Activated B cell treated with CpG ODN at 0.5 μM for 24 hours (primary cell): ENCODE data around the gene RAPGEF4. TPM values are rescaled to one million over a fixed set of nuclear protein-coding genes. Genes with fewer than 3 reads are reported as not detected.

Experiments used
- ATAC-seq: fragments of 200-7000 bp; cut with Tn5 transposase; one replicate; pipeline ENCODE4 v1.10.0; 2021; ENCODE audit warnings: low read depth, mild to moderate bottlenecking, moderate library complexity
- CTCF ChIA-PET: fragments of 350-600 bp; sonication (Branson Sonifier 250); formaldehyde crosslinking; loops from one replicate; lab custom pipeline; 2021; ENCODE audit warnings: antibody characterized with exemption; lab: Charles Lee
- POLR2A ChIA-PET: fragments of 350-600 bp; sonication (Branson Sonifier 250); formaldehyde crosslinking; loops from one replicate; lab custom pipeline; 2021; ENCODE audit warnings: antibody characterized with exemption; lab: Charles Lee
- DNase-seq: peaks from one replicate; pipeline ENCODE4 v3.0.0; 2022
- H3K27ac Mint-ChIP-seq: one replicate; pipeline ENCODE4 v1.8.0; 2020; ENCODE audit warnings: mixed read lengths
- H3K27me3 Mint-ChIP-seq: one replicate; pipeline ENCODE4 v1.8.0; 2021; ENCODE audit warnings: mixed read lengths
- H3K36me3 Mint-ChIP-seq: one replicate; pipeline ENCODE4 v1.8.0; 2021; ENCODE audit warnings: low read depth, mixed read lengths
- H3K4me1 Mint-ChIP-seq: one replicate; pipeline ENCODE4 v1.8.0; 2021; ENCODE audit warnings: mixed read lengths
- H3K4me3 Mint-ChIP-seq: one replicate; pipeline ENCODE4 v1.8.0; 2020; ENCODE audit warnings: mild to moderate bottlenecking, mixed read lengths
- H3K9me3 Mint-ChIP-seq: one replicate; pipeline ENCODE4 v1.8.0; 2020; ENCODE audit warnings: mixed read lengths
- intact Hi-C: fragments of 100-400 bp; cut with micrococcal nuclease; formaldehyde crosslinking; loops from one replicate; pipeline ENCODE4 v1.15.1; 2024
- total RNA-seq: library from RNA; stranded (reverse); gene quantifications from 2 replicates; pipeline ENCODE4 v1.2.3, GENCODE V29; 2022
- TF ChIP-seq, protein P1 (sequence below): fragments of 200-600 bp; IDR thresholded peaks from one replicate; pipeline ENCODE4 v1.8.0; 2022; ENCODE audit warnings: antibody characterized with exemption, mild to moderate bottlenecking

The RAPGEF4 gene
- total RNA-seq, 1 donor from 2014 or later, result not detected

DNA sequence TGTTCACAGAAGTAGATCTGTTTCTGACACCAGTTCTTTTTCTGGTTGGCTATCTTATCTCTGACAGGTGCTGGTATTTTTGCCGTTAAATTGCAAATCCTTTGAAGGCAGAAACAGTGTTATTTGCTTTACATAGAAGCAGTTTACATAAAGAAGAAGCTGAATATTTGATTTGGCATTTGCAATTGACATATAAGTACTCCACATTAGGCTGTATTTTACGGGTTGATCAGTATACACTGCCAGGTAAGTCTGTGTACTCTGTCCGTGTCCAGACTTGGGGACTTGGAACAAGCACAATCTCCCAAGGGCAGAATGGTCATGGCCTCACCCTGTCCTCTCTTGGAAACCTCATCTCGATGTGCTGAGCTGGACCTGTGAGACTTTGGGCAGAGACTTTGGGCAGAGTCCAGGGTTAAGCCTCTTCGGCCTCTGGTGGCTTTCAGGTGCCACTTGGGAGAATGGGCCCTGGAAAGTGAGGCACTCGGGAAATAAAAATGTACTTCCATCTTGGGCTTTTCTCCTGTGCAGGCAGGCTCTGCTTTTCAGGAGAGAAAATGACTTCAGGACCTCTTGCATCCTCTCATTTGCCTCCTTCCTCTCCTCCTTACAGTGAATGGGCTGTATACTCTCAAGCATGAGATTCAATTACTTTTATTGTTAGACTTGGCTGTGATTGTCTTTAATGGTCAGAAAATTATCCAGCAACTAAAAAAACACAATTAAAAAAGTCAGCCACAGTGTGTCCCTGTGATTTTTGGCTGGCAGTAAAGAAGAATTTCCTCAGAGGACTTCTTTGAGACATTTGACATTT, 108.5 kb downstream of the RAPGEF4 start:
- no peak for ATAC-seq
- no peaks in the 10 kb centered on the region for H3K9me3 Mint-ChIP-seq
- no peaks in the 10 kb centered on the region for H3K4me1 Mint-ChIP-seq
- CTCF ChIA-PET, result no interaction called here
- peaks cover 3% of the 10 kb centered on the region for H3K27me3 Mint-ChIP-seq
- intact Hi-C loops, result no loop called here
- H3K4me3 Mint-ChIP-seq, result no peak overlapping the region
- TF ChIP-seq, protein P1, sequence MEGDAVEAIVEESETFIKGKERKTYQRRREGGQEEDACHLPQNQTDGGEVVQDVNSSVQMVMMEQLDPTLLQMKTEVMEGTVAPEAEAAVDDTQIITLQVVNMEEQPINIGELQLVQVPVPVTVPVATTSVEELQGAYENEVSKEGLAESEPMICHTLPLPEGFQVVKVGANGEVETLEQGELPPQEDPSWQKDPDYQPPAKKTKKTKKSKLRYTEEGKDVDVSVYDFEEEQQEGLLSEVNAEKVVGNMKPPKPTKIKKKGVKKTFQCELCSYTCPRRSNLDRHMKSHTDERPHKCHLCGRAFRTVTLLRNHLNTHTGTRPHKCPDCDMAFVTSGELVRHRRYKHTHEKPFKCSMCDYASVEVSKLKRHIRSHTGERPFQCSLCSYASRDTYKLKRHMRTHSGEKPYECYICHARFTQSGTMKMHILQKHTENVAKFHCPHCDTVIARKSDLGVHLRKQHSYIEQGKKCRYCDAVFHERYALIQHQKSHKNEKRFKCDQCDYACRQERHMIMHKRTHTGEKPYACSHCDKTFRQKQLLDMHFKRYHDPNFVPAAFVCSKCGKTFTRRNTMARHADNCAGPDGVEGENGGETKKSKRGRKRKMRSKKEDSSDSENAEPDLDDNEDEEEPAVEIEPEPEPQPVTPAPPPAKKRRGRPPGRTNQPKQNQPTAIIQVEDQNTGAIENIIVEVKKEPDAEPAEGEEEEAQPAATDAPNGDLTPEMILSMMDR, result no peak
- no peaks in the 10 kb centered on the region for H3K36me3 Mint-ChIP-seq
- POLR2A ChIA-PET, result no interaction called here
- DNase-seq, result no peak
- H3K27ac Mint-ChIP-seq, result no peak overlapping the region

DNA sequence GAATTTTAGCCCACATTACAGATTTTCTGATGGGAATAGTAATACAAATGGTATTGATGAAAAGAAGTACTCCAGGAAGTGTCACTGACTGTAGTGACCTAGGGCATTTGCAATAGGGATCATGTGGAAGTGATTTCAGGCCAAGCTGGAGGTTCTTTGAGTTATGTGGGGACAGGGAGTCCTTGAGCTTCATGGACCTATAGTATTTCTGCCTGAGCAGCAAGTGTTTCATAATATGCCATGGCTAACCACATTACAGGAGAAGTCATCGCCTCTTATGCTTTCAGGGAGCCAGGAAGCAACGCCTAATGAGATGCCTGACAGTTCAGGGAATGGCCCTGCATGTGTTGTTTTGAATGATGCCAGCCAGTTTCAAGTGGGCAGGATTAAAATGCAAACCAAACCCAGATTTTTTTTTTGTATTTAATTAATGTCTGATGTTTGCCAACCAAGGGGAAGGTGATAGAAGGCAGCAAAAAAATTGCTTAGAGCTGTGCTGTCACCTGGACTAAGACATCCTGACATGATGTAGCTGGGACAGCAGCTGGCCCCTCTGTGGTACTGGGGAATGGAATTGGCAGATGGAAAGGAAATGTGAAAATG, 109.5 kb downstream of the RAPGEF4 start:
- DNase-seq (no peak), ATAC-seq (no peak)
- Mint-ChIP-seq H3K4me1 (no peaks in the 10 kb centered on the region), H3K27ac (no peak overlapping the region), H3K36me3 (no peaks in the 10 kb centered on the region), H3K27me3 (peaks cover 3% of the 10 kb centered on the region), H3K9me3 (no peaks in the 10 kb centered on the region), H3K4me3 (no peak overlapping the region)
- CTCF ChIA-PET, result no interaction called here
- POLR2A ChIA-PET, result no interaction called here
- intact Hi-C loops, result no loop called here
- TF ChIP-seq, protein P1, result no peak

DNA sequence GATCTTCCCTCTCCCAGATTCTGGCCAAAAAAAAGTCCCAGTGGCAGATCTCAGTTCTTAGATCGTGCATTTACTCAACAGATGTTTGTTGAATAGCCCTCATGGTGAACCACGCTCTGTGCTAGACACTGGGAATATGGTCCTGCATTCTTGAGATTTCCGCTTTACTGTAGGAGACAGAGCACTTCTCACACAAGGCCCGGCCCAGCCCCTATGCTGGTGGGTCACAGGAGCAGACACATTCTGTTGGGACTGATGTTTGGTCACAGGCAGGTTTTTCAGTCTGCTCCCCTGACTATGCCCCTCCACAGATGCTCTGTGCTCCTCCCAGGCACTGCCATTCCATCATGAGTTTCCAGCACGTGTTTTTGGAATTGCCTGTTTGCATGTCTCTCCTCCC, 110.9 kb downstream of the RAPGEF4 start:
- Mint-ChIP-seq H3K36me3 (no peaks in the 10 kb centered on the region), H3K27me3 (peaks cover 3% of the 10 kb centered on the region), H3K4me3 (no peak overlapping the region), H3K9me3 (peaks cover 5% of the 10 kb centered on the region), H3K4me1 (no peaks in the 10 kb centered on the region), H3K27ac (no peak overlapping the region)
- CTCF ChIA-PET, result no interaction called here
- POLR2A ChIA-PET, result no interaction called here
- intact Hi-C loops, result no loop called here
- no peak for DNase-seq
- no peak for ATAC-seq
- TF ChIP-seq, protein P1, result no peak

- CTCF ChIA-PET, result no interaction called here
- TF ChIP-seq, protein P1, result no peak
- Mint-ChIP-seq H3K36me3 (no peaks in the 10 kb centered on the region), H3K4me1 (no peaks in the 10 kb centered on the region), H3K4me3 (no peak overlapping the region), H3K9me3 (peaks cover 6% of the 10 kb centered on the region), H3K27ac (no peak overlapping the region), H3K27me3 (no peaks in the 10 kb centered on the region)
- intact Hi-C loops, result no loop called here
- POLR2A ChIA-PET, result no interaction called here
- ATAC-seq, result no peak
- DNase-seq, result no peak
Measured at GRCh38 chr2:172847188-172847587, 111.5 kb downstream of the RAPGEF4 start.

GRCh38 chr2:172848519-172848918, 112.9 kb downstream of the RAPGEF4 start:
- no peak overlapping the region for H3K27ac Mint-ChIP-seq
- no peaks in the 10 kb centered on the region for H3K27me3 Mint-ChIP-seq
- H3K36me3 Mint-ChIP-seq, result no peaks in the 10 kb centered on the region
- no peak overlapping the region for H3K4me3 Mint-ChIP-seq
- TF ChIP-seq, protein P1, result no peak
- ChIA-PET POLR2A (interaction anchor here (0.6 kb wide), 1 partner anchor 1730 kb away, joined by 3 read pairs; no protein-coding TSS in a partner anchor), CTCF (no interaction called here)
- ATAC-seq, result no peak
- H3K9me3 Mint-ChIP-seq, result peaks cover 6% of the 10 kb centered on the region
- H3K4me1 Mint-ChIP-seq, result no peaks in the 10 kb centered on the region
- no peak for DNase-seq
- intact Hi-C loops, result no loop called here
